Fibroblast of upper back skin (primary cell): ENCODE data around the gene ORM1.

Source experiments
- DNase-seq: peaks from one replicate; pipeline ENCODE4 v3.0.0-alpha.2; 2013

Gene ORM1

GRCh38 chr9:114367772-114368569 lies 45.1 kb downstream of the ORM1 start:
- DNase-seq, result no peak

GRCh38 chr9:114369216-114370130 lies 46.6 kb downstream of the ORM1 start:
- DNase-seq, result no peak

GRCh38 chr9:114370251-114370967 lies 47.5 kb downstream of the ORM1 start:
- DNase-seq, result no peak

GRCh38 chr9:114370968-114371320 lies 48.0 kb downstream of the ORM1 start:
- no peak for DNase-seq

GRCh38 chr9:114371343-114371944 lies 48.5 kb downstream of the ORM1 start:
- no peak for DNase-seq

- DNase-seq, result no peak
These were observed 49.3 kb downstream of the ORM1 start for GRCh38 chr9:114371973-114372917.

GRCh38 chr9:114372921-114373448 lies 50.1 kb downstream of the ORM1 start:
- no peak for DNase-seq

- no peak for DNase-seq
These were observed 51.2 kb downstream of the ORM1 start for GRCh38 chr9:114373960-114374730.

GRCh38 chr9:114374936-114375335 lies 52.0 kb downstream of the ORM1 start:
- no peak for DNase-seq

- DNase-seq, result no peak
These were observed 52.7 kb downstream of the ORM1 start for GRCh38 chr9:114375386-114376175.
